Pancreas (tissue), 10 donors: ENCODE measurements around the gene ZNF80. TPM values are rescaled to one million over a fixed set of nuclear protein-coding genes. Genes with fewer than 3 reads are reported as not detected.

Experiments
- ATAC-seq, 4 donors: fragments of 200-7000 bp; cut with Tn5 transposase; one replicate each; pipeline versions ENCODE4 v1.8.0 to v1.9.1; 2020; ENCODE audit warnings: mild to moderate bottlenecking in 4 of 4, moderate library complexity in 4 of 4
- DNase-seq, 6 donors: peaks; one replicate each; pipeline ENCODE4 v3.0.0-alpha.2; 2020
- FAIRE-seq: peaks from 2 replicates; lab custom pipeline; 2012; peaks lifted over from hg19 to GRCh38; lab: Jason Lieb, UNC
- H3K27ac ChIP-seq, 4 donors: fragments of 200-600 bp; sonication (generic); 1 replicate in 3 of 4; 2 replicates in 1 of 4; pipeline versions ENCODE4 v1.5.0 to v1.8.0; 2020
- H3K27me3 ChIP-seq, 4 donors: fragments of 200-600 bp; one replicate each; pipeline ENCODE4 v1.8.0; 2021
- H3K36me3 ChIP-seq, 3 donors: fragments of 200-600 bp; sonication (generic) in 1 of 3; one replicate each; pipeline versions ENCODE4 v1.5.0 to v1.8.0; 2020 to 2021
- H3K4me1 ChIP-seq, 3 donors: fragments of 200-600 bp; one replicate each; pipeline ENCODE4 v1.8.0; 2021
- H3K4me3 ChIP-seq, 4 donors: fragments of 200-600 bp; sonication (generic) in 2 of 4; one replicate each; pipeline versions ENCODE4 v1.5.0 to v1.8.0; 2020 to 2021
- H3K9me3 ChIP-seq, 4 donors: fragments of 200-600 bp; one replicate each; pipeline ENCODE4 v1.8.0; 2021
- WGBS, 2 donors: extraction: QIAGEN DNeasy Blood & Tissue Kit; methylation state at CpG; one replicate each; pipeline ENCODE4 v1.1.7; 2013; 5-methylcytosine and 5-hydroxymethylcytosine counted together
- intact Hi-C, 3 donors: fragments of 100-400 bp; cut with DNase I; formaldehyde crosslinking; loops; one replicate each; pipeline versions ENCODE4 v1.11.1 to v1.14.2; 2022
- polyA plus RNA-seq, 2 donors: library from polyadenylated mRNA; stranded (reverse); fragments of 200-250 nt; gene quantifications; one replicate each; pipeline ENCODE4 v1.2.3, GENCODE V29; 2013
- total RNA-seq, 6 donors: library from RNA; stranded (reverse); fragmentation: NEBNext Ultra II Directional in 4 of 6; extraction: Animal tissue kit (Norgen Biotek cat#: 25700) in 4 of 6; gene quantifications; one replicate each; pipeline versions ENCODE4 v1.2.1 to v1.2.4, GENCODE V29; 2021 to 2023
- TF ChIP-seq, protein P1 (sequence below), 4 donors: fragments of 200-600 bp; sonication (generic) in 3 of 4; IDR thresholded peaks; one replicate each; pipeline versions ENCODE4 v1.5.0 to v1.8.0; 2021; ENCODE audit warnings: antibody characterized with exemption in 4 of 4
- donor health status: healthy with polysubstance abuse.
- donor health status: DM: no; HTN: no; CAD: no; lungs with moderate emphysema.
- donor health status: DM: no; HTN: no; CAD: no.
- donor health status: control.
- donor health status: control.
- donor health status: Bipolar disorder and iron deficiency.
- donor health status: DM: yes; HTN: yes; CAD: no.
- donor health status: DM: no; HTN: no; CAD: no.
- donor health status: DM: no; HTN: no; CAD: no.
- donor health status: DM: yes; HTN: yes; CAD: no.

ZNF80 gene
- total and polyA plus RNA-seq, 8 donors, result 0.09 TPM; not detected in 7

DNA sequence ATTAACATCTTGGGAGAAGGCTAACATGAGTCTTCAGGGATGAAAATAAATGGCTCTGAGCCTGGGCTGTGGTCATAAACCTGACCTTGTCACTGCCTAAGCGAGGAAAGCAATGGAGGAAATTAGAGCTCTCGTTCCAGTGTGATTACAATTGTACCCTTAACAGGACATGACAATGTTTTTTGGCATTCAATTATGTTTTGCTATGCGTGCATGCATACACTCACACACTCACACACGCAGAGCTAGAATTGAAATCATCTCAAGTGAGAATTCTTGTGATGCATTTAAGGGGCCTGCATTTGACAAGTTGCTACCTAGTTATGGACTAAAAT is 24.1 kb downstream of the ZNF80 start:
- FAIRE-seq (no peak), ATAC-seq (no peak), DNase-seq (no peak)
- H3K27me3 ChIP-seq, result no peaks in the 10 kb centered on the region
- H3K27ac ChIP-seq, result no peak overlapping the region
- no peaks in the 10 kb centered on the region for H3K36me3 ChIP-seq
- TF ChIP-seq, protein P1, sequence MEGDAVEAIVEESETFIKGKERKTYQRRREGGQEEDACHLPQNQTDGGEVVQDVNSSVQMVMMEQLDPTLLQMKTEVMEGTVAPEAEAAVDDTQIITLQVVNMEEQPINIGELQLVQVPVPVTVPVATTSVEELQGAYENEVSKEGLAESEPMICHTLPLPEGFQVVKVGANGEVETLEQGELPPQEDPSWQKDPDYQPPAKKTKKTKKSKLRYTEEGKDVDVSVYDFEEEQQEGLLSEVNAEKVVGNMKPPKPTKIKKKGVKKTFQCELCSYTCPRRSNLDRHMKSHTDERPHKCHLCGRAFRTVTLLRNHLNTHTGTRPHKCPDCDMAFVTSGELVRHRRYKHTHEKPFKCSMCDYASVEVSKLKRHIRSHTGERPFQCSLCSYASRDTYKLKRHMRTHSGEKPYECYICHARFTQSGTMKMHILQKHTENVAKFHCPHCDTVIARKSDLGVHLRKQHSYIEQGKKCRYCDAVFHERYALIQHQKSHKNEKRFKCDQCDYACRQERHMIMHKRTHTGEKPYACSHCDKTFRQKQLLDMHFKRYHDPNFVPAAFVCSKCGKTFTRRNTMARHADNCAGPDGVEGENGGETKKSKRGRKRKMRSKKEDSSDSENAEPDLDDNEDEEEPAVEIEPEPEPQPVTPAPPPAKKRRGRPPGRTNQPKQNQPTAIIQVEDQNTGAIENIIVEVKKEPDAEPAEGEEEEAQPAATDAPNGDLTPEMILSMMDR (IDR thresholded peaks at IDR 0.05), result no peak
- intact Hi-C loops, result no loop called here
- H3K9me3 ChIP-seq, result no peaks in the 10 kb centered on the region
- no peak overlapping the region for H3K4me3 ChIP-seq
- no peaks in the 10 kb centered on the region for H3K4me1 ChIP-seq
- 58 to 60% methylated on average over 4 of the region's 4 CpGs for WGBS, 2 donors

DNA sequence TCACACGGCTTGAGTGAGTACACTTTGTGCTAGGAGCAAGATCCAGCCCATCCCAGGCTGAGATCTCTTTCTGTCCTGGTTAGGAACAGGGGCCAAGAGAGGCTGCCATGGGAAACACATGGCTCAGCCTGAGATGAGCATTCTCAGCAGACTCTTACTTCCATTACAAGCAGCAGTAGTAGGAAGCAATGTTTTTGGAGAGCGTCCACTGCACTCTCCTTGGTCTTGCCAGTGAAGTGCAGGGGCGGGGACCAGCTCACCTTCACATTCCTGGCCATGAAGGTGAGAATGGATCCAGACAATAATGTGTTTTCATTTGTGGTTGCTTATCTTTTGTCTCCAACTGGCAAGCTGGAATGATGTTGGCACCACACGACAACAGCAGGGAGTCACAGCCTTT is 24.7 kb downstream of the ZNF80 start:
- no peak overlapping the region for H3K27ac ChIP-seq
- H3K9me3 ChIP-seq, result no peaks in the 10 kb centered on the region
- intact Hi-C loops, result no loop called here
- no peaks in the 10 kb centered on the region for H3K4me1 ChIP-seq
- no peaks in the 10 kb centered on the region for H3K36me3 ChIP-seq
- no peaks in the 10 kb centered on the region for H3K27me3 ChIP-seq
- no peak for FAIRE-seq
- TF ChIP-seq, protein P1 (IDR thresholded peaks at IDR 0.05), result no peak
- DNase-seq, result no peak
- H3K4me3 ChIP-seq, result no peak overlapping the region
- no peak for ATAC-seq
- WGBS, 2 donors, result 67 to 79% methylated on average over 4 of the region's 4 CpGs

DNA sequence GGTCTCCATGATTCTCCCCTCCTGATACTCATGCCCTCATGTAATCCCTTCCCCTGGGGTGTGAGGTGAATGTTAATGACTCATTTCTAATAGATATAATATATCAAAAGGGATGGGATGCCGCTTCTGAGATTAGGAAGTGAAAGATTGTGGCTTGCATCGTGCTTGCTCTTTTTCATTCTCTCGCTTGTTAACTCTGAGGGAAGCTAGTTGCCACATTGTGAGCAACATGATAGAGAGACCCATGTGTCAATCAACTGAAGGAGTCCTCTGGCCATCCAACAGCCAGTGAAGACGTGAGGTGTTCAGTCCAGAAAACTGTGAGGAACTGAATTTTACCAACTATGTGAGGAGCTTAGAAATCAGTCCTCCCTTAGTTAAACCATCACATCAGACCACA is 29.6 kb downstream of the ZNF80 start:
- no peak overlapping the region for H3K27ac ChIP-seq
- TF ChIP-seq, protein P1 (IDR thresholded peaks at IDR 0.05), result no peak
- no peaks in the 10 kb centered on the region for H3K27me3 ChIP-seq
- ATAC-seq (no peak), FAIRE-seq (no peak), DNase-seq (no peak)
- H3K4me3 ChIP-seq, result no peak overlapping the region
- intact Hi-C loops, result no loop called here
- WGBS, 2 donors, result 69 to 71% methylated on average over 4 of the region's 4 CpGs
- H3K4me1 ChIP-seq, result no peaks in the 10 kb centered on the region
- no peaks in the 10 kb centered on the region for H3K36me3 ChIP-seq
- no peaks in the 10 kb centered on the region for H3K9me3 ChIP-seq

DNA sequence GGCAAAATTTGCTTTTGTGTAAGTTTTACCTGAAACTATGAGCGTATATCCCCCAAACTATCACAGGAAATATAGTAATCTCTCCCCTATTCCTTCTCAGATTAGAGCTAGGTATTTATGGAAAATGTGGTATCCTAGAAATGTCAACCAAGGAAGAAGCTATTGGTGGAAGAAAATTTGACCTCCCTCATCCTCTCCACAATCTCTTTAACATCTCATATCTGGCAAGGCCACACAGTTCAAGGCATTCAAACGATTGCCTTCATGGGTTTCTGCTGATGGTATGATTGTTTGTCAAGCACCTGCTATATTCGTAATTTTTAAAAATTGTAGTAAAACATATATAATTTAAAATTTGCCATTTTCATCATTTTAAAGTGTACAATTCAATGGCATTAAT is 31.0 kb downstream of the ZNF80 start:
- FAIRE-seq, result no peak

DNA sequence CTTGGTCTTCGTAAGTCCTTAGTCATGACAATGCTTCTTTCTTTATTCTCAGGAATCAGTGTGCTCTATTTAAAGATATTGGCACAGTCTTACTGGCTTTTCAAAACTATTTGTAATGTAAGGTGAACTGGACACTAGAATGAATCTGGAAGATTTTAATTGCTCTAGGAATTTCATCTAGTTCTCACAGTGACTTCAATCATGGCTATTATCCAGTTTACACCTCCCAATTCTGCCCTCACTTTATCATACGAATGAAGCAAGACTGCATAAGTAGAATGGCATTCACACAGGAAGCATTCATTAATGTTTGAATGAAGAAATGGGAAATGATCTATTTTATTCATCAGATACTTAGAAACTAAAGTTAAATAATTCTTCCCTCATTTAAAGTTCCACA is 31.8 kb downstream of the ZNF80 start:
- intact Hi-C loops, result no loop called here
- 60 to 61% methylated on average over 2 of the region's 2 CpGs for WGBS, 2 donors
- FAIRE-seq (no peak), DNase-seq (no peak), ATAC-seq (no peak)
- H3K27me3 ChIP-seq, result no peaks in the 10 kb centered on the region
- H3K27ac ChIP-seq, result no peak overlapping the region
- no peak overlapping the region for H3K4me3 ChIP-seq
- no peaks in the 10 kb centered on the region for H3K4me1 ChIP-seq
- TF ChIP-seq, protein P1 (IDR thresholded peaks at IDR 0.05), result no peak
- H3K36me3 ChIP-seq, result no peaks in the 10 kb centered on the region
- H3K9me3 ChIP-seq, result no peaks in the 10 kb centered on the region

More for the DNA sequence above, 31.0 kb downstream of the ZNF80 start:
- H3K27me3 ChIP-seq, result no peaks in the 10 kb centered on the region
- H3K4me1 ChIP-seq, result no peaks in the 10 kb centered on the region
- no peak for DNase-seq
- no peak overlapping the region for H3K27ac ChIP-seq
- no peak overlapping the region for H3K4me3 ChIP-seq
- WGBS, 2 donors, result 55 to 66% methylated on average over 3 of the region's 3 CpGs
- H3K9me3 ChIP-seq, result no peaks in the 10 kb centered on the region
- TF ChIP-seq, protein P1 (IDR thresholded peaks at IDR 0.05), result no peak
- no peaks in the 10 kb centered on the region for H3K36me3 ChIP-seq
- no peak for ATAC-seq
- intact Hi-C loops, result no loop called here
